NCI-H82 (cell line): ENCODE data around the gene TMOD3.
"Not testable (repeated sequence)": the region's sequence is repeated elsewhere in the genome, so short reads cannot be mapped to it uniquely, and the experiment has no call there.

ENCODE experiments used
- DNase-seq: peaks from one replicate; lab custom pipeline; 2025; lab: John Stamatoyannopoulos, UW

Gene TMOD3

GRCh38 chr15:51829376-51830275, at the start of gene TMOD3:
TMOD3 (plus strand) TSS chr15:51829653; CDS start chr15:51862885, 33,232 bp downstream.
- peak; percentile 95 for DNase-seq

- DNase-seq, result no peak
Measured at GRCh38 chr15:51780636-51781035, 48.8 kb upstream of the TMOD3 start.

- DNase-seq, result no peak
Measured at GRCh38 chr15:51781506-51781905, 47.9 kb upstream of the TMOD3 start.

GRCh38 chr15:51782357-51782896, 47.0 kb upstream of the TMOD3 start:
- peak; percentile 28 for DNase-seq

GRCh38 chr15:51783967-51784366, 45.5 kb upstream of the TMOD3 start:
- no peak for DNase-seq

GRCh38 chr15:51787130-51787529, 42.3 kb upstream of the TMOD3 start:
- not testable (repeated sequence) for DNase-seq

GRCh38 chr15:51792474-51792873, 37.0 kb upstream of the TMOD3 start:
- not testable (repeated sequence) for DNase-seq

- DNase-seq, result no peak
Measured at GRCh38 chr15:51793521-51794305, 35.7 kb upstream of the TMOD3 start.

- DNase-seq, result peak; percentile 57
Measured at GRCh38 chr15:51796847-51797401, 32.5 kb upstream of the TMOD3 start.

- no peak for DNase-seq
Measured at GRCh38 chr15:51798281-51798680, 31.2 kb upstream of the TMOD3 start.

- DNase-seq, result no peak
Measured at GRCh38 chr15:51799282-51800252, 29.9 kb upstream of the TMOD3 start.

GRCh38 chr15:51801391-51801835, 28.0 kb upstream of the TMOD3 start:
- peak; percentile 73 for DNase-seq

GRCh38 chr15:51802593-51802992, 26.9 kb upstream of the TMOD3 start:
- no peak for DNase-seq

- DNase-seq, result no peak
Measured at GRCh38 chr15:51803965-51804364, 25.5 kb upstream of the TMOD3 start.

GRCh38 chr15:51806123-51806522, 23.3 kb upstream of the TMOD3 start:
- DNase-seq, result no peak

- no peak for DNase-seq
Measured at GRCh38 chr15:51809457-51809856, 20.0 kb upstream of the TMOD3 start.

- no peak for DNase-seq
Measured at GRCh38 chr15:51812598-51812997, 16.9 kb upstream of the TMOD3 start.

GRCh38 chr15:51814606-51815005, 14.8 kb upstream of the TMOD3 start:
- DNase-seq, result no peak

- no peak for DNase-seq
Measured at GRCh38 chr15:51816611-51817010, 12.8 kb upstream of the TMOD3 start.

GRCh38 chr15:51818150-51818549, 11.3 kb upstream of the TMOD3 start:
- no peak for DNase-seq

- no peak for DNase-seq
Measured at GRCh38 chr15:51825698-51826097, 3.8 kb upstream of the TMOD3 start.
